Activated CD8-positive, alpha-beta T cell treated with anti-CD3 and anti-CD28 coated beads, Interleukin-2, amount 10 ng/mL, durations not matched to agents 7 days and 5 days (primary cell): Measurements from ENCODE around the gene ENOX1. TPM values are rescaled to one million over a fixed set of nuclear protein-coding genes. Genes with fewer than 3 reads are reported as not detected.

Source experiments
- ATAC-seq: fragments of 150-1000 bp; cut with Tn5 transposase; one replicate; pipeline ENCODE4 v1.10.0; 2021; ENCODE audit warnings: moderate library complexity
- CTCF ChIA-PET: fragments of 350-600 bp; sonication (Branson Sonifier 250); formaldehyde crosslinking; loops from one replicate; lab custom pipeline; 2021; ENCODE audit warnings: antibody characterized with exemption; lab: Charles Lee
- POLR2A ChIA-PET: fragments of 350-600 bp; sonication (Branson Sonifier 250); formaldehyde crosslinking; loops from one replicate; lab custom pipeline; 2021; ENCODE audit warnings: antibody characterized with exemption; lab: Charles Lee
- DNase-seq: peaks from one replicate; pipeline ENCODE4 v3.0.0-alpha.2; 2020
- H3K27ac Mint-ChIP-seq: one replicate; pipeline ENCODE4 v1.8.0; 2021; ENCODE audit warnings: mild to moderate bottlenecking, mixed read lengths
- H3K27me3 Mint-ChIP-seq: one replicate; pipeline ENCODE4 v1.8.0; 2021; ENCODE audit warnings: low read depth, mixed read lengths
- H3K36me3 Mint-ChIP-seq: one replicate; pipeline ENCODE4 v1.8.0; 2021; ENCODE audit warnings: low read depth, mixed read lengths
- H3K4me1 Mint-ChIP-seq: one replicate; pipeline ENCODE4 v1.8.0; 2021; ENCODE audit warnings: low read depth, mixed read lengths
- H3K4me3 Mint-ChIP-seq: one replicate; pipeline ENCODE4 v1.8.0; 2021; ENCODE audit warnings: mild to moderate bottlenecking, mixed read lengths
- H3K9me3 Mint-ChIP-seq: one replicate; pipeline ENCODE4 v1.8.0; 2022; ENCODE audit warnings: mixed read lengths; ENCODE audit not compliant: insufficient read depth
- total RNA-seq, 2 experiments: library from RNA; stranded (reverse); gene quantifications; one replicate each; pipeline ENCODE4 v1.2.3, GENCODE V29; 2021

Gene ENOX1
- total RNA-seq, 2 experiments from 2014 or later: 0.08 TPM; not detected in 1

DNA sequence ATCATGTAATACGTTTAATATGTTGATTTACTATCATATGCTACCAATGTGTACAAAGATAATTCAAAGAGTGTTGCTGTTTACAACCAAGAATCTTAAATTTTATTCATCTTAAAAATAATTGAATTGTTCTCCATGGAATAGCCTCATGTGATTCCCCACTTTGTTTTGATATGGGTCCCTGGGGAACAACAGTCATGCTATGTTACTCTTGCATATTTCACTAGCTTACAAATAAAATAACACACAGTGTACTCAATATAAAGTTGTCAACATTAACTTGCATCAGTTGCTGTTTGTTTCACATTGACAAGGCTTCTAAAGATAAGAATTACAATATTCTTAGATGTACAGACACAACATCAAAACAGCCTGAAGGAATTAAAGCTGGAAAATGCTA lies 2.3 kb downstream of the ENOX1 start:
- no peak overlapping the region for H3K27ac Mint-ChIP-seq
- no peak for DNase-seq
- no peak for ATAC-seq
- no peak overlapping the region for H3K4me3 Mint-ChIP-seq
- H3K9me3 Mint-ChIP-seq: no peaks in the 10 kb centered on the region
- H3K27me3 Mint-ChIP-seq: peaks cover 43% of the 10 kb centered on the region
- CTCF ChIA-PET: no interaction called here
- H3K36me3 Mint-ChIP-seq: no peaks in the 10 kb centered on the region
- H3K4me1 Mint-ChIP-seq: peaks cover 7% of the 10 kb centered on the region
- POLR2A ChIA-PET: no interaction called here

DNA sequence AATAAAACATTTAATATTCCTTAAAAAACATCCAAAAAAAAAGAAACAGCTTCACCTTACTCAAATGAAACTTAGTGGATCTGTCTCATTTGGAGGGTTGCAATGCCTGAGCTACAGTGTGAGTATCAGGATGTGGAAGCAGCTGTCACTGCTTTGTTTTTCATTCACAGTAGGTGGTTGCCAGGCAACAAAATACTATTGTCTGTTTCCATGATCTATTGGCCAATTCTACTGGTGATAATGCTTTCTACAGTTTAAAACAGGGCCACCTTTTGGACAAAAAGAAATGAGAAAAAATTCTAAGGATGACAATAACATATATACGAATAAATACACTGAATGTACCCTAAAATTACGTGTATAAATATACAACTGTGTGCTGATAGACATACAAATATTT lies 3.0 kb downstream of the ENOX1 start:
- DNase-seq (no peak), ATAC-seq (no peak)
- CTCF ChIA-PET: no interaction called here
- Mint-ChIP-seq H3K27me3 (peaks cover 45% of the 10 kb centered on the region), H3K36me3 (no peaks in the 10 kb centered on the region), H3K9me3 (no peaks in the 10 kb centered on the region), H3K27ac (no peak overlapping the region), H3K4me1 (peaks cover 7% of the 10 kb centered on the region), H3K4me3 (no peak overlapping the region)
- POLR2A ChIA-PET: no interaction called here

DNA sequence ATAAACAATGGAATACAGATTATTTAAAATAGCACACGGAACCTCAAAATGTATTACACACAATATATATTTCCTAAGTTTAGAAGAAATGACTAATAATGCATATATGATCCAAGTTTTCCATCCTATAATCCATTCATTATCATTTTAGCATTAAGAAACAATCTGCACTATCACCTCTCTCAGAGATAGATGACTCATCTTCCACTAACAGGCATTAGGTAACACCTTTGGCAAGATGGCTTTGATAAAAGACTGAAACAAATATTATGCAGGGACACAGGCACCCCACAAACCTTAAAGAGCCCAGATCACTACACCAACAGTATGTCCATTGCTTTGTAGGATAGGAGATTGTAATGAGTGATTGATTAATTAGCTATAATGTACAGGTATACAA lies 4.1 kb downstream of the ENOX1 start:
- ChIA-PET POLR2A (no interaction called here), CTCF (no interaction called here)
- no peaks in the 10 kb centered on the region for H3K36me3 Mint-ChIP-seq
- no peaks in the 10 kb centered on the region for H3K9me3 Mint-ChIP-seq
- ATAC-seq (no peak), DNase-seq (no peak)
- no peak overlapping the region for H3K4me3 Mint-ChIP-seq
- H3K4me1 Mint-ChIP-seq: peaks cover 7% of the 10 kb centered on the region
- H3K27ac Mint-ChIP-seq: no peak overlapping the region
- H3K27me3 Mint-ChIP-seq: peaks cover 39% of the 10 kb centered on the region

DNA sequence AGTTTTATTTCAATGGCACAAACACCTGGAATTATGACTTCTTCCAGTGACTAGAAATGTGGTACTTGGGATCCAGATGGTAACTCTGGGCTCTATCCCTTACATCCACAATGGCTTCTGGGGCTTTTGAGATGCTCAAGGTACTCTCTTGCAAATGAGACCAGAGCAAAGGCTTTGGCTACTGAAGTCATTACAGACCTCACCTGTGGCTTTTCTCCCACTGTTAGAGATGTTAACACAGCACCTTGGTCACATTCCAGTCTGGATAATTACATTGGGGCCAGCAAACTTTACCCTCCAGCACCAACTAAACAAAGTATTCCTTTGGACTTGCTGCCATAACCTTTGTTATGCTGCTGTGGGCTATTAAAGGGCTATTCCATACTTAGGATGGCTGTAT lies 6.1 kb downstream of the ENOX1 start:
- DNase-seq: no peak
- Mint-ChIP-seq H3K27me3 (peaks cover 30% of the 10 kb centered on the region), H3K27ac (no peak overlapping the region), H3K4me1 (peaks cover 3% of the 10 kb centered on the region), H3K4me3 (no peak overlapping the region), H3K9me3 (no peaks in the 10 kb centered on the region), H3K36me3 (no peaks in the 10 kb centered on the region)
- ChIA-PET CTCF (no interaction called here), POLR2A (no interaction called here)
- ATAC-seq: no peak

DNA sequence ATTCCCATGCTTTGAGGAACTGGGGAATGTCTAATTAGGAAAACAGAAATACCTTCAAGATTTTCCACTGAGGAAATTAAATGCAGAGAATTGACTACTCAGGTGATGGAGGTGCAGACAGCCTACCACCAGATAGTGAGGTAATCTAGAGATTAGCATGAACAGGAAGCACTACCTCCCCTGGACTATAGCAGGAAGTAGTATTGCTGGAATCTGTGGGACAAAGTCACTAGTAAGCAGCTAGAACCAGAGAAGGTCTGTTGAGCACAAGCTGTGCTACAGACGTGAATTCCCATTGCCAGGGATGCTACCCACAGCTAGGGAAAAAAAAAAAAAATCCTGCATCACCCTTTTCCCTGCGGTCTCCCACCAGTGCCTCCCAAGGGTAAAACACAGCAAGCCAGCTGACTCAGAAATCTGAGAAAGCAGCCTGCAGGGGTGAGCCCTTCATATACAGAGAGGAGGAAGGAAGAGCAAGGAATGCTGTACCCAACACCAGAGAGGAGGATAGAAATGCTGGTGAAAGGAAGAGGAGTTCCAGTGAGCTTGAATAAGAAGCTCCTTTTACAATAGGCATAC lies 10.2 kb downstream of the ENOX1 start:
- Mint-ChIP-seq H3K27ac (no peak overlapping the region), H3K27me3 (peaks cover 24% of the 10 kb centered on the region), H3K4me1 (no peaks in the 10 kb centered on the region), H3K4me3 (no peak overlapping the region), H3K36me3 (no peaks in the 10 kb centered on the region), H3K9me3 (no peaks in the 10 kb centered on the region)
- ChIA-PET CTCF (no interaction called here), POLR2A (interaction anchor here (0.6 kb wide), 1 partner anchor 448 kb away, joined by 4 read pairs; no protein-coding TSS in a partner anchor)
- DNase-seq (no peak), ATAC-seq (no peak)

DNA sequence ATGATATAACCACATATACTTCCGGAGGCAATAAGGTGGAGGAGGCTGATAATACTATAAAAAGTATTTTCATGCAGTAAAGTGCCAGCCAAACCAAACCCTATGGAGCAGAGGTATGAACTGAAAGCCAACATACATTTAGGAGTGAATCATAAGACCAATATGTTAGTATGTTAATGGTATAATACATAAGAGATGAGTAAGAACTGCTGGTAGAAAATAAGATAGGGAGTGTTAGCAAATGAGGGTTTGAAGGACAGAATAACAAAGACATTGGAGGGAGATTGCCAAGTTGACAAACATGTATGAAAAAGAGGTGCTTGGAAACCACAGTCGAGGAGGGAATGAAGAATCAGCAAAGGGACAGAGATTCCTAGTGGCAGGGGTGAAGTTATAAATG lies 10.8 kb downstream of the ENOX1 start:
- no peaks in the 10 kb centered on the region for H3K9me3 Mint-ChIP-seq
- H3K4me3 Mint-ChIP-seq: no peak overlapping the region
- peaks cover 24% of the 10 kb centered on the region for H3K27me3 Mint-ChIP-seq
- no peaks in the 10 kb centered on the region for H3K4me1 Mint-ChIP-seq
- ChIA-PET POLR2A (interaction anchor here (0.6 kb wide), 1 partner anchor 448 kb away, joined by 4 read pairs; no protein-coding TSS in a partner anchor), CTCF (no interaction called here)
- H3K27ac Mint-ChIP-seq: no peak overlapping the region
- no peak for DNase-seq
- H3K36me3 Mint-ChIP-seq: no peaks in the 10 kb centered on the region
- no peak for ATAC-seq

DNA sequence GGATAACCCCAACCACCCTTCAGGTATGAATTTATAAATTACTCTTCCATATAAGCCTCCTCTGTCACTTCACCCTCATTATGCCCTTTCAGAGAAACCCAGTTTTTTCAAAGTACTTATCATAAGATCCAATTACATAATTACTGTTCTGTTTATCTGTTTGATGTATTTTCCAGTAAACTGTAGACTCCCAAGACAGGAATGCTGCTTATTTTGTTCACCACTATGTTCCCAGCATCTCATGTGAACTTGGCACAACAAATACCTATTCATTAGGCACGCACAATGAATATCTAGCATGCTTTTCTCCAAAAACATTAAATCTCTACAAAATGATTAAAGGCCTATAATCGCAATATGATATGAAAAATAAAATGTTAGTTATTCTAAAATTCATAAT lies 13.2 kb downstream of the ENOX1 start:
- CTCF ChIA-PET: no interaction called here

DNA sequence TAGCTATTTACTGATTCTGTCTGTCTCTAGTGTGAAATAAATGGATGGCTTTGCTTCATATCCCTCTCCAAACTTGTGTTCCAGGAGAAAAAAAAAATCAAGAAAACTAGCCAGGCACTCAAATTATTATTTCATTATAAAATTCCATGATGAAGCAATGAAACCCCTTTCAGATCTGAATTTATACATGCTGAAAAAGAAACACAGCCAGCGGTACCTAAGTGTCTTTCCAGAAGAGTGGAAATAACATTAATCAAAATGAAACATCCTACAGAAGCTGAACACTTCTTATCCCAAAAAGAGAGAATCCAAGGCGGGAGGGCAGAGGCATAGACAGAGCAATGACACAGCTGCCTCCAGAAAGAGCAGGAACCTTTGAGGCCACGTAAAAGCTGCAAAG lies 15.9 kb downstream of the ENOX1 start:
- Mint-ChIP-seq H3K9me3 (no peaks in the 10 kb centered on the region), H3K27ac (no peak overlapping the region), H3K4me3 (no peak overlapping the region), H3K4me1 (no peaks in the 10 kb centered on the region), H3K36me3 (no peaks in the 10 kb centered on the region), H3K27me3 (peaks cover 21% of the 10 kb centered on the region)
- DNase-seq (no peak), ATAC-seq (no peak)
- ChIA-PET POLR2A (no interaction called here), CTCF (no interaction called here)

More for the DNA sequence above, 13.2 kb downstream of the ENOX1 start:
- DNase-seq: no peak
- ATAC-seq: no peak
- Mint-ChIP-seq H3K27me3 (peaks cover 20% of the 10 kb centered on the region), H3K4me1 (no peaks in the 10 kb centered on the region), H3K36me3 (no peaks in the 10 kb centered on the region), H3K27ac (no peak overlapping the region), H3K9me3 (no peaks in the 10 kb centered on the region), H3K4me3 (no peak overlapping the region)
- POLR2A ChIA-PET: no interaction called here

DNA sequence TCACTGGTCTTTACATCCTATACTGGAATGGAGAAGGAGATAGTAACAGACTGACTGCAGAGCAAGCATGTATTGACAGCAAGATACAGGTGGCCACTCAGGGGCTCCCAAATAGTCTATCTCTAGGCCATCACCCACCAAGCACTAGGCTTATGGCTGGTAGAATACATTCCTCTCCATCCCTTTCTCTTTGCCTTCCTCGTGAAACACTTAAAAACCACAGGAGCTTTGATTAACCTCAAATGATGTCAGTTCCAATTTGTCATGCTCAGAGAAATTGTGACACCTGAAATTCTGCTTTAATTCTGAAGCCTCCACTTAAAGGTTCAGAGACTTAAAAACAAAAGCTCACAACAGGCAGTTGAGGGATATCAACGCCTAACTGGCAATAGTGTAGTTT lies 17.2 kb downstream of the ENOX1 start:
- no peak overlapping the region for H3K4me3 Mint-ChIP-seq
- ATAC-seq: no peak
- POLR2A ChIA-PET: no interaction called here
- no peaks in the 10 kb centered on the region for H3K4me1 Mint-ChIP-seq
- peaks cover 21% of the 10 kb centered on the region for H3K27me3 Mint-ChIP-seq
- H3K9me3 Mint-ChIP-seq: no peaks in the 10 kb centered on the region
- no peak overlapping the region for H3K27ac Mint-ChIP-seq
- no peak for DNase-seq
- H3K36me3 Mint-ChIP-seq: no peaks in the 10 kb centered on the region
- CTCF ChIA-PET: no interaction called here

DNA sequence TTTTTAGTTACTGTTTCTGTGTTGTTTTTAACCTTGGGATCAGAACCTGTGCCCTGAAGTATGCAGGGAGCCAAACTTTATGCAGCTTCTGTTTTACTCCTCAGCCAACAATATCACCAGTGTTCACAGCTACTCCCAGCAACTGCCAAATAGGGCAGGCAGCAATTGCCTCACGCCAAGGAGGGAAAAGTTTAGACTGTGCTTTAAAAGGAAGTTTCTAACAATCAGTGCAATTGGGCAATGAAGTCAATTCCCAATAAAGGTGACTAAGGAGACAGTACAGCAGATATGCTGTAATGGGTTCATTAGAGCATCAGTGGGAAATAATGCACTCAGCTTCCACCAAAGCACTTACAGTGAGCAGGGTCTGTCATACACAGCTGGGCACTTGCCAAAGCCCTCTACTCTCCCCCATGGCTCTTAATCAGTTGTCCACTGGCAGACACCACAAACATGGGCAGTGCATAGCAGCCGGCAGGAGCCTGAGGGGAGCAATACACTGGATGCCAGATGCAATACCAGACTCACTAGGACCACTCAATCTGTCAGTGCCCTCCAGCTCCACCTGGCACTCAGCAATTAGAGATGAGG lies 19.3 kb downstream of the ENOX1 start:
- CTCF ChIA-PET: no interaction called here
- H3K27ac Mint-ChIP-seq: no peak overlapping the region
- no peak overlapping the region for H3K4me3 Mint-ChIP-seq
- no peak for DNase-seq
- H3K27me3 Mint-ChIP-seq: peaks cover 12% of the 10 kb centered on the region
- no peaks in the 10 kb centered on the region for H3K4me1 Mint-ChIP-seq
- H3K9me3 Mint-ChIP-seq: no peaks in the 10 kb centered on the region
- POLR2A ChIA-PET: no interaction called here
- no peaks in the 10 kb centered on the region for H3K36me3 Mint-ChIP-seq
- ATAC-seq: no peak

DNA sequence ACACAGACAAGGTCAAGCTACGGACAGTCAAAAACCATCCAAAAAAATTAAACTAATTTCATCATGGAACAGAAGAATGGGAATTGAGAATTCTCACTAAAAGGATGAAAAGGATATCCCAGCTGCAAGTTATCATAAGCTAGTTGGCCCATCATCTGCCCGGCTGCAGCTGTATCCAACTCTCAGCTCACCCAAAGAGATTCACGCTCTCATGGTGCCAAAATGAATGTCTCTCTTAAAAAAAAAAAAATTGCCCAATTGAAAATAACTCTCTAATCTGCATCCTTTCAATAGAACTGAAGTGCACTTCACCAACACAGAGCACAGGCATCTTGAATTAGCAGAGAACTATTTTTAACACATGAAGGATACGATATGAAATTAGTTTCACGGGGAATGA lies 20.0 kb downstream of the ENOX1 start:
- CTCF ChIA-PET: no interaction called here
- no peaks in the 10 kb centered on the region for H3K9me3 Mint-ChIP-seq
- POLR2A ChIA-PET: no interaction called here
- no peak for DNase-seq
- no peaks in the 10 kb centered on the region for H3K36me3 Mint-ChIP-seq
- ATAC-seq: no peak
- H3K27me3 Mint-ChIP-seq: peaks cover 12% of the 10 kb centered on the region
- H3K4me1 Mint-ChIP-seq: no peaks in the 10 kb centered on the region
- H3K4me3 Mint-ChIP-seq: no peak overlapping the region
- no peak overlapping the region for H3K27ac Mint-ChIP-seq

DNA sequence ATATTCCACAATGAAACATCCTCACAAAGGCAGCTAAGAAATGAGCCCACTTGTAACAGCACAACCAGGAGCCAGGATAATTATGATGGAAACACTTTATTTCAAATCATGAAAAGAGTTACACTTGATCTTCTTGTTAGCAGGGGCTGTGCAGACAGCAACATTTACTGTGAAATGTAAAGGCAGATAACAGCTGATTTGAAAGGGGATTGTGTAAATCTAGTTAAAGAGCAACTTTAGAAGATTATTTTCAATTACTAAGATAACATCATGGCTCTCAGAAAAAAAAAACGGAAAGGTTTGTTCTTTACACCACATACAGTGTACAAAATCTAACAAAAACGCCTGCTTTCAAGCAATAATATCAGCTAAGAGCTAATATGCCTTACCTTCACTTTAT lies 22.4 kb downstream of the ENOX1 start:
- ChIA-PET CTCF (no interaction called here), POLR2A (no interaction called here)
- H3K27ac Mint-ChIP-seq: no peak overlapping the region
- DNase-seq: no peak
- peaks cover 7% of the 10 kb centered on the region for H3K27me3 Mint-ChIP-seq
- H3K4me1 Mint-ChIP-seq: no peaks in the 10 kb centered on the region
- H3K9me3 Mint-ChIP-seq: no peaks in the 10 kb centered on the region
- ATAC-seq: no peak
- no peak overlapping the region for H3K4me3 Mint-ChIP-seq
- H3K36me3 Mint-ChIP-seq: no peaks in the 10 kb centered on the region
